ENCODE measurements around the gene ABI3BP.

DNA sequence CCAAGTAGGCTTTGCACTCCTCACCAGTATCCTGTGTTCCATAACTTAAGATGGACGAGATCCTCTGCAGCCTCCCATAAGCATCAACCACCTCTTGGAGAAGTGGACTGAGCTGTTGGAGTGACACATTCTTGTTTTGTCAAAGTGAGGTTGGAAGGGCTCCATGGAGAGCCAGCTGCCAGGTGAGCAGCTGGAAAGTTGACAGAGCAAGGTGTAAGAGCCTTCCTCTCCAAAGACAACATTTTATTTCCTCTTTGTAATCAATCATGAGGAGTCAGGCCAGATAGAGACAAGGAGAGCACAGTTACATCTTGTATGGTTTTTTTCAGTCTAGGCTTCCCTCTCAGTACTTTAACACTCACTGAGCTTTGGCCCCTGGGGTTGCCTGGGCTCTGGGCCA, 5.1 kb downstream of the ABI3BP start:
- TF ChIP-seq POLR2AphosphoS5 (IDR thresholded peaks at IDR 0.05; ENCODE audit: low read depth, low read length) (no peak), ZBTB33 (IDR thresholded peaks at IDR 0.05; ENCODE audit: borderline replicate concordance, low read depth) (no peak), CTCF (IDR thresholded peaks at IDR 0.05) (no peak), RFX5 (IDR thresholded peaks at IDR 0.05; ENCODE audit: low read length) (no peak), YY1 (IDR thresholded peaks at IDR 0.05; ENCODE audit: low read depth) (no peak), IRF3 (IDR thresholded peaks at IDR 0.05; ENCODE audit: low read depth, low read length) (no peak), SIN3A (IDR thresholded peaks at IDR 0.05; ENCODE audit: borderline replicate concordance, low read depth, low read length) (no peak), PBX3 (IDR thresholded peaks at IDR 0.05) (no peak), RCOR1 (IDR thresholded peaks at IDR 0.05; ENCODE audit: low read length) (no peak), NFIC (IDR thresholded peaks at IDR 0.05; ENCODE audit: borderline replicate concordance) (no peak), REST (IDR thresholded peaks at IDR 0.05; ENCODE audit: low read depth, low read length) (no peak)
- TF ChIP-seq, protein P1, sequence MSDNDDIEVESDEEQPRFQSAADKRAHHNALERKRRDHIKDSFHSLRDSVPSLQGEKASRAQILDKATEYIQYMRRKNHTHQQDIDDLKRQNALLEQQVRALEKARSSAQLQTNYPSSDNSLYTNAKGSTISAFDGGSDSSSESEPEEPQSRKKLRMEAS (IDR thresholded peaks at IDR 0.05; ENCODE audit: low read depth): no peak
